ENCODE data around the gene MANF. TPM values are rescaled to one million over a fixed set of nuclear protein-coding genes. Genes with fewer than 3 reads are reported as not detected.

Gene MANF
- total RNA-seq = 10 to 100 TPM; 18.4 to 75.5 (median 43.4) TPM
- polyA plus RNA-seq = 100 to 1,000 TPM in 1 of 2 donors, 10 to 100 TPM in 1; 35.0 to 105 TPM
- long read RNA-seq, donor 1, transcript MANF-204 (4 exons, 1,153 nt) = major isoform, 6 of 7 reads
- long read RNA-seq, donor 1, partial matches to known transcripts = 0 of 7 reads
- long read RNA-seq, donor 1, other reads (novel, unspliced or antisense) = 1 of 7 reads
- long read RNA-seq, donor 2, transcript MANF-203 (2 exons, 436 nt) = minor isoform, 6 of 51 reads
- long read RNA-seq, donor 2, transcript MANF-204 (4 exons, 1,153 nt) = major isoform, 35 of 51 reads
- long read RNA-seq, donor 2, partial matches to known transcripts = 10 of 51 reads
- long read RNA-seq, donor 2, other reads (novel, unspliced or antisense) = 0 of 51 reads
- long read RNA-seq, donor 3, transcript MANF-204 (4 exons, 1,153 nt) = major isoform, 20 of 24 reads
- long read RNA-seq, donor 3, partial matches to known transcripts = 0 of 24 reads
- long read RNA-seq, donor 3, other reads (novel, unspliced or antisense) = 1 of 24 reads

DNA sequence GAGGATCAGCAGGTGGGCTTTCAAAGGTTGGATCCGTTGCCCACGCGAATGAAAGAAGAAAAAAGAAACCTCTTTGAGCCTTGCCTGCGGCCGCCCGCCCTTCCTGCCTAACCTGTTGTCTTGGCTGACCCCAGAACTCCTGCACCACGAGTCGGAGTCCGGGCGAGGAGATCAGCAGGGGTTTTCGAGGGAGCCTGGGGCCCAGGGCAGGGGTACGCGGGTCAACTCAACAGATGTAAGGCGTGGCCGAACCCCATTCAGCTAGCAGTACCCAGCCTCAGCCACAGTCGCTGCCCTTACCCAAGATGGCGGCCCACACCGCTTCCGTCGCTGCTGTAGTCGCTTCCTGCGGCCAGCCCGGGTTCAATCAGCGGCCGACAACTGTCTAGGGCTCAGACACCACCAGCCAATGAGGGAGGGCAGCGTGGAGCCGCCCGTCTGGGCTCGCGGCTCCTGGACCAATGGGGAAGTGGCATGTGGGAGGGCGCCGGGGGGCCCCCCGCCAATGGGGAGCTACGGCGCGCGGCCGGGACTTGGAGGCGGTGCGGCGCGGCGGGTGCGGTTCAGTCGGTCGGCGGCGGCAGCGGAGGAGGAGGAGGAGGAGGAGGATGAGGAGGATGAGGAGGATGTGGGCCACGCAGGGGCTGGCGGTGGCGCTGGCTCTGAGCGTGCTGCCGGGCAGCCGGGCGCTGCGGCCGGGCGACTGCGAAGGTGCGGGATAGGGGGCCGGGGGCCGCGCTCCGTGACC is at the start of gene MANF:
Gene MANF, plus strand, starts transcription at position 566 of the 748 bp plus-strand sequence. Its CDS starts 52 bp downstream, at position 618.
- H3K4me3 ChIP-seq = peak within 1 kb of the TSS; percentile 83
- TF ChIP-seq, protein P1, sequence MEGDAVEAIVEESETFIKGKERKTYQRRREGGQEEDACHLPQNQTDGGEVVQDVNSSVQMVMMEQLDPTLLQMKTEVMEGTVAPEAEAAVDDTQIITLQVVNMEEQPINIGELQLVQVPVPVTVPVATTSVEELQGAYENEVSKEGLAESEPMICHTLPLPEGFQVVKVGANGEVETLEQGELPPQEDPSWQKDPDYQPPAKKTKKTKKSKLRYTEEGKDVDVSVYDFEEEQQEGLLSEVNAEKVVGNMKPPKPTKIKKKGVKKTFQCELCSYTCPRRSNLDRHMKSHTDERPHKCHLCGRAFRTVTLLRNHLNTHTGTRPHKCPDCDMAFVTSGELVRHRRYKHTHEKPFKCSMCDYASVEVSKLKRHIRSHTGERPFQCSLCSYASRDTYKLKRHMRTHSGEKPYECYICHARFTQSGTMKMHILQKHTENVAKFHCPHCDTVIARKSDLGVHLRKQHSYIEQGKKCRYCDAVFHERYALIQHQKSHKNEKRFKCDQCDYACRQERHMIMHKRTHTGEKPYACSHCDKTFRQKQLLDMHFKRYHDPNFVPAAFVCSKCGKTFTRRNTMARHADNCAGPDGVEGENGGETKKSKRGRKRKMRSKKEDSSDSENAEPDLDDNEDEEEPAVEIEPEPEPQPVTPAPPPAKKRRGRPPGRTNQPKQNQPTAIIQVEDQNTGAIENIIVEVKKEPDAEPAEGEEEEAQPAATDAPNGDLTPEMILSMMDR (IDR thresholded peaks at IDR 0.05) = peak in 2 of 3 donors; percentile 18 to 30
- TF ChIP-seq POLR2A (IDR thresholded peaks at IDR 0.05) (peak; percentile 73), EP300 (IDR thresholded peaks at IDR 0.05) (no peak)
- no peaks in the 10 kb centered on the region for H3K27me3 ChIP-seq
- H3K4me1 ChIP-seq (ENCODE audit: insufficient read depth) = peaks cover 1% of the 10 kb centered on the region
- 0 to 1% (median 1%) methylated on average over 47 to 65 of the region's 65 CpGs for WGBS, 3 donors
- H3K36me3 ChIP-seq = no peaks in the 10 kb centered on the region
- peak; percentile 95 to 97 (median 96) for DNase-seq
- intact Hi-C loops (cut with DNase I) = loop anchor here in 3 of 4 donors (5.0 to 10.0 kb wide), 4 partner anchors 290 to 773 kb away; partner anchors contain the start of genes CISH (in 2 of the 3), MAPKAPK3 (in 2 of the 3) and TEX264 (in 1 of the 3)
- peak within 1 kb of the TSS; percentile 81 to 90 for H3K27ac ChIP-seq
- no peaks in the 10 kb centered on the region for H3K9me3 ChIP-seq

DNA sequence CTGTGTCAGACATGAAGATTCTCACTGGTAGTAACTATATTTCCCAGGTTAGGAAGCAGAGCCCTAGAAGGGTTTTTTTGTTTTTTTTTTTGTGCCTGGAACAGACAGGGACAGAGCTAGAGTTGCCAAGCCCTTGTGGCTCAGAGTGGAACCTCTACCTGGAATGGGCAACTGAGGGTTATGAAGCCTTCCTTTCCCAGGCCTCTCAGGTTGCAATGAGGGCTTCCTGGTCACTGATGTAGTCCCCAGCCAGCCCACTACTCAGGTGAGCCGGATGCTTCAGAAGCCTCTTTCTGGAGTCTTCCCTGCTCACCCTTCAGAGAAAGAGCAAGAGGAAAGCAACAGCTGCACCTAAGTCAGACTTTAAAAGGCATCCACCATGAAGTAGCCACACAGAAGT is 48.8 kb upstream of the MANF start:
- H3K36me3 ChIP-seq = no peaks in the 10 kb centered on the region
- H3K27ac ChIP-seq = no peak overlapping the region
- 65 to 71% (median 69%) methylated on average over 1 of the region's 1 CpG for WGBS, 3 donors
- intact Hi-C loops (cut with DNase I) = no loop called here
- no peak for DNase-seq
- TF ChIP-seq, protein P1 (IDR thresholded peaks at IDR 0.05) = no peak
- TF ChIP-seq POLR2A (IDR thresholded peaks at IDR 0.05) = no peak
- no peak for TF ChIP-seq EP300 (IDR thresholded peaks at IDR 0.05)
- H3K27me3 ChIP-seq = no peaks in the 10 kb centered on the region
- H3K4me3 ChIP-seq = no peak overlapping the region
- H3K4me1 ChIP-seq (ENCODE audit: insufficient read depth) = peaks cover 4% of the 10 kb centered on the region
- no peaks in the 10 kb centered on the region for H3K9me3 ChIP-seq

DNA sequence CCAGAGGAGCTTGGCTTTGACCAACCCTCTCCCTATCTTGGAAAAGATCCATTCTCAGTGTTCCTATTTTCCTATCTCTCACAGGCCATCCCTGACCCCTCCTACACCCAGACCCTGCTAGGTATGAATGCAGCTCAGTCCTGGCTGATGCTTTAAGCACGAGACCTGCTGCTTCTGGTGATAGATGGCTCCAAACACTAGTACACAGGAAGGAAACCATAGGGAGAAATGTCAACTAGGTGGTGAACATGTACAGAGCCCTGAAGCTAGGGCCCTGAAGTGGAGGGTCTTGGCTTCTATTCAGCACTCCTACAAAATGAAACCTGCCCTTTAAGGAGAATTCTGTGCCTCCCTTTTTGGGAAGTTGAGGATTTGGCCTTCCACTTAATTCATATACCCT is 47.4 kb upstream of the MANF start:
- no peak overlapping the region for H3K4me3 ChIP-seq
- TF ChIP-seq, protein P1 (IDR thresholded peaks at IDR 0.05) = no peak
- TF ChIP-seq EP300 (IDR thresholded peaks at IDR 0.05) (no peak), POLR2A (IDR thresholded peaks at IDR 0.05) (no peak)
- H3K4me1 ChIP-seq (ENCODE audit: insufficient read depth) = peaks cover 4% of the 10 kb centered on the region
- H3K27ac ChIP-seq = no peak overlapping the region
- 76 to 96% (median 92%) methylated on average over 1 of the region's 1 CpG for WGBS, 3 donors
- H3K27me3 ChIP-seq = no peaks in the 10 kb centered on the region
- intact Hi-C loops (cut with DNase I) = no loop called here
- no peaks in the 10 kb centered on the region for H3K9me3 ChIP-seq
- DNase-seq = no peak
- no peaks in the 10 kb centered on the region for H3K36me3 ChIP-seq

DNA sequence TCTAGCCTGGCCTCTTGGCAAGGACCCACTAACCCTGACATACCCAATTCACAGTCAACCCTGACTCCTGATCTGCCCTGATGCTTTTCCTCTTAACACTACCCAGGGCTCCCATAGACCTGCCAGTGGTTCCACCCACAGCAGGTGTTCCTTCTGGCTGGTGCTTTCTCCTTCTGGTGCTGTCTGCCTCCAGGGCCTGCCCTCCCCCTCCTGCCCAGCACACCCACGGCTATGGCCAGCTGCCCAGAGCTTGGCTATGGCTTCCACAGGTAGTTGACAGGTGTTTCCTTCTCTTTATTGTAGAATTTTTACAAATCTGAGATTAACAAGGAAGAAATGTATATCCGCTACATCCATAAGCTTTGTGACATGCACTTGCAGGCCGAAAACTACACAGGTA is 46.5 kb upstream of the MANF start:
- Histone ChIP-seq H3K27ac (no peak overlapping the region), H3K27me3 (no peaks in the 10 kb centered on the region), H3K4me3 (no peak overlapping the region), H3K9me3 (no peaks in the 10 kb centered on the region), H3K4me1 (ENCODE audit: insufficient read depth) (peaks cover 4% of the 10 kb centered on the region), H3K36me3 (no peaks in the 10 kb centered on the region)
- no peak for TF ChIP-seq POLR2A (IDR thresholded peaks at IDR 0.05)
- TF ChIP-seq, protein P1 (IDR thresholded peaks at IDR 0.05) = no peak
- no peak for TF ChIP-seq EP300 (IDR thresholded peaks at IDR 0.05)
- intact Hi-C loops (cut with DNase I) = no loop called here
- WGBS, 3 donors = 73 to 85% (median 80%) methylated on average over 3 of the region's 3 CpGs
- DNase-seq = no peak

Data from ovary (tissue), 10 donors.